SKM-1 treated with dmso at 0.1 percent for 144 hours (cell line): ENCODE data around the gene IP6K3.

ENCODE experiments used
- DNase-seq: peaks from one replicate; lab custom pipeline; 2025; ENCODE audit not compliant: unreplicated experiment; lab: John Stamatoyannopoulos, UW

IP6K3 gene

GRCh38 chr6:33709605-33710295, 37.0 kb downstream of the IP6K3 start:
- DNase-seq = no peak

- DNase-seq = no peak
These were observed 38.0 kb downstream of the IP6K3 start for GRCh38 chr6:33708516-33709204.

GRCh38 chr6:33707771-33708170, 38.9 kb downstream of the IP6K3 start:
- DNase-seq = no peak

GRCh38 chr6:33705955-33706725, 40.6 kb downstream of the IP6K3 start:
- DNase-seq = no peak

GRCh38 chr6:33705268-33705885, 41.3 kb downstream of the IP6K3 start:
- no peak for DNase-seq

GRCh38 chr6:33704215-33705066, 42.3 kb downstream of the IP6K3 start:
- no peak for DNase-seq

GRCh38 chr6:33702345-33702977, 44.2 kb downstream of the IP6K3 start:
- peak; percentile 70 for DNase-seq

GRCh38 chr6:33700391-33701050, 46.2 kb downstream of the IP6K3 start:
- DNase-seq = peak; percentile 15

GRCh38 chr6:33699739-33700138, 47.0 kb downstream of the IP6K3 start:
- no peak for DNase-seq

GRCh38 chr6:33699131-33699530, 47.6 kb downstream of the IP6K3 start:
- no peak for DNase-seq

- DNase-seq = no peak
These were observed 48.2 kb downstream of the IP6K3 start for GRCh38 chr6:33698494-33698893.

- DNase-seq = no peak
These were observed 48.9 kb downstream of the IP6K3 start for GRCh38 chr6:33697845-33698244.

- no peak for DNase-seq
These were observed 49.9 kb downstream of the IP6K3 start for GRCh38 chr6:33696548-33697518.

- no peak for DNase-seq
These were observed 50.6 kb downstream of the IP6K3 start for GRCh38 chr6:33696076-33696475.

GRCh38 chr6:33695451-33695887, 51.2 kb downstream of the IP6K3 start:
- no peak for DNase-seq

GRCh38 chr6:33694977-33695376, 51.7 kb downstream of the IP6K3 start:
- no peak for DNase-seq

- DNase-seq = no peak
These were observed 52.2 kb downstream of the IP6K3 start for GRCh38 chr6:33694401-33694931.
